ENCODE measurements around the gene SEPTIN12.
"Not testable (repeated sequence)": the region's sequence is repeated elsewhere in the genome, so short reads cannot be mapped to it uniquely, and the experiment has no call there.

The SEPTIN12 gene

DNA sequence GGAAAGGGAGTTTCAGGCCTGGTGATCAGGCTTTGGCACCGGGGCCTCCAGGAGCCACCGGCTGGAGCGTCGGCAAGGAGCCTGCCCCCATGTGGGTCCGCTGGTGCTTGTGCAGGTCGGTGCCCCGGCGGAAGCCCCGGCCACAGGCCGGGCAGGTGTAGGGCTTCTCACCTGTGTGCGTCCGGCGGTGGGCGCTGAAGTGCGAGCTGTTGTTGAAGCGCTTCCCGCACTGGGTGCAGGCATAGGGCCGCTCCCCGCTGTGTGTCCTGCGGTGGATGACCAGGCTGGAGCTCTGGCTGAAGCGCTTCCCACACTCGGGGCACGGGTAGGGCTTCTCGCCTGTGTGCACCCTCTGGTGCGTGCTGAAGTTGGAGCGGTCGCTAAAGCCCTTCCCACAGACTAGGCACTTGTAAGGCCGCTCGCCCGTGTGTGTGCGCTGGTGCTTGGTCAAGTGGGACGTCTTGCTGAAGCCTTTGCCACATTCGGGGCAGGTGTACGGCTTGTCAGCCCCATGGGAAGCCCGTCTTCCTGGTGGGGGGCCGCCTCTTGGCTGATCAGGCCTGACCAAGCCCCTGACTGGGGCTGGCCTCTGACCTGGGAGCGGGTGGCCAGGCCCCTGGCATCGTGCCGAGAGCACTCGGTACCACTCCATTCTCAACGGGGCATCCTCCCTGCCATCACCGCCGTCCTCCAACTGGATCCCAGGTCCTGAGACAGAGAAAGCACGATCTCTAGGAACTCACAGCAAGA lies 35.6 kb downstream of the SEPTIN12 start:
- DNase-seq (ENCODE audit: low spot score) = no peak

DNA sequence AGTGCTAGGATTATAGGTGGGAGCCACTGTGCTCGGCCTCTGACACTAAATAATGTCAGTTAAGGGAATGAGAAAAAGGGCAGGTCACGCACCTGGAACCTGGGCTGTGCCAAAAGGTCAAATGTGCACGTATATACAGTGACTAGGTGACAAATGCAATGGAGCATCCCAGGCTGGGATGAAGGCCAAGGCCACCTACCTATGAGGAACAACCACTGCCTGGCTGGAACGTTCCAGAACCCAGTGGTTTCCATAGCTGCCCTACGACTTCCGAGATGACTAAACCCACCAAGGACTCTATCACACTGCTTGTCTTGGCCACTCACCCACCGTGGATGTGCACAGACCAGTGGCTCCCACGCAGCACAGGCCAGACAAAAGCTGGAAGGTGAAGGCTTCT lies 37.2 kb downstream of the SEPTIN12 start:
- no peak for DNase-seq (ENCODE audit: low spot score)

DNA sequence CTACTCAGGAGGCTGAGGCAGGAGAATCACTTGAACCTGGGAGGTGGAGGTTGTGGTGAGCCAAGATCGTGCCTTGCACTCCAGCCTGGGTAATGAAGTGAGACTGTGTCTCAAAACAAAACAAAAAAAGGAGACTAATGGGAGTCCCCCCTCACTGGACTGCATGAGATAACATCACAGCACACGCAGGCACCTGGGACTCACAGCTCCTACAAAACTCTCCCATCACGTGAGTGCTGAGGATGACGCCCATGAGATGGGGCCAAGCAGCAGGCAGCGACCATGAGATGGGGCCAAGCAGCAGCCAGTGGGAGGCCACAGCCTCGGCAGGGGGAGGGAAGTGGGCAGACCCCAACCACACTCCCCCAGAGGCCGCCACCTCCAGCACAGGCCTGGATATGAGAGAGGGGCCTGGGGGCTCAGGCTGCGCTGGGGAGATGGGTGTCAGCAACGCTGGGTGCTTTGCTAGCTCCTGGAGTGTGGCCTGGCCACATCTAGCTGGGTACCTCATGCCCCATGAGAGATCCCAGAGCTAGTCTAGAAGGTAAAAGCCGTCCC lies 38.4 kb downstream of the SEPTIN12 start:
- no peak for DNase-seq (ENCODE audit: low spot score)

DNA sequence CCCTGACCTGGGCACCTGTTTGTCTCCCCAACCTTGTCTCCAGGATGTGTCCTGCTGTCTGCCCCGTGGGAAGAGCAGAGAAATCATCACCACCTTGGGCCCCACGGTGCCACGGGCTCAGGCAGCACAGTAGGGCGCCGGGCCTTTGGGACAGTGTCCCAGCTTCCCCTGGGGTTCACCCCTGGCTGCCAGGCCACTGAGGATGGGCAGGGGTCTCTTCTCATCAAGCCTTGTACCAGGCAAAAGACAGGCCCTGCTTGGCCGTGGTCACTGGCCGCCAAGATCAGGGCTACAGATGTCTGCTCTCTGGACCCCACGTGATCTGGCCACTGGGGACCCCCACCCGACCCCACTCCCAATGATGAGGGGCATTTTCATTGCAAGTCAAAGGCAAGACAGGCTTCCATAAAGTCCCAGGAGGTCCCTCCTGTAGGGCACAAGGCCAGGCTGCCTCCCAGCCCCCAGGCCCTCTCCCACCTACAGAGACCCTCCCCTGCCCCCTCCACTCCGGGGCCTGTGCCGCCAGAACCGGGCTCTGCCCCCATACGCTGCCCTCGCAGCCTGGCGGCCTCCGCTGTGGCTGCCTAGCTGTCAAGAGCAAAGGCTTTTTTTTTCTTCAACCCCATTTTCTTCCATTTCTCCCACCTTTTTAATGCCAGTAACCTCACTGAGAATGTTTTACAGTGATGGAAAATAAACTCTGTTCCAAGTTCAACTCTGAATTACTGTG lies 39.3 kb downstream of the SEPTIN12 start:
- DNase-seq (ENCODE audit: low spot score) = no peak

DNA sequence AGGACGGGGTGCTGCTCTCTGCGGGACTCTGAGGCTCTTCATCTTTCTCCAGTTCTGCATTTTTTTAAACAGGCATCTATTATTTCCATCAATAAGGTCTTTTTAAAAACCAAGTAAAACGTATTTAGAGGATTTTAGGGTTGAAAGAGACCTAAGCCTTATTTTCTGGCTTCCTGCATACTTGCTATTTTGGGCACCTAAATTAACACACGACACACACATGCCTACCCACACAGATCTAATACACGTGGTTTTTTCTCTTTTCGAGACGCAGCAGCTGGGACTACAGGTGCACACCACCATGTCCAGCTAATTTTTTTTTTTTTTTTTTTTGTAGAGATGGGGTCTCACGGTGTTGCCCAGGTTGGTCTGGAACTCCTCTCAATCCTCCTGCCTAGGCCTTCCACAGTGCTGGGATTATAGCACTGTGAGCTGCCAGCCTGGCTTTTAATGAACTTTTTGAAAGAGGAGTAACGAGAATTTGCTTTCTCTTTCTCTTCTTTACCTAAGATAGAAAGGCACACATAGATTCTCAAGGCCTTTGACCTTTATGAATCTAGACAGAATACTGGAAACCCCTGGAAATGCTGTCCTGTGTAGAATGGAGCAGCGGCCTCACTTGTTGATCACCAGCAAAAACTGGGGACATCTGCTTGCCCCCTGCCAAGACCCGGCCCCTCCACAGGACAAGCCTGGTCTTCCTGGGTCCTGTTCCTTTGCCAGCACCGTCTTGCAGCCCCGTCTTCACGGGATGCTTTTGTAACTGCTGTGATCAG lies 40.1 kb downstream of the SEPTIN12 start:
- no peak for DNase-seq (ENCODE audit: low spot score)

DNA sequence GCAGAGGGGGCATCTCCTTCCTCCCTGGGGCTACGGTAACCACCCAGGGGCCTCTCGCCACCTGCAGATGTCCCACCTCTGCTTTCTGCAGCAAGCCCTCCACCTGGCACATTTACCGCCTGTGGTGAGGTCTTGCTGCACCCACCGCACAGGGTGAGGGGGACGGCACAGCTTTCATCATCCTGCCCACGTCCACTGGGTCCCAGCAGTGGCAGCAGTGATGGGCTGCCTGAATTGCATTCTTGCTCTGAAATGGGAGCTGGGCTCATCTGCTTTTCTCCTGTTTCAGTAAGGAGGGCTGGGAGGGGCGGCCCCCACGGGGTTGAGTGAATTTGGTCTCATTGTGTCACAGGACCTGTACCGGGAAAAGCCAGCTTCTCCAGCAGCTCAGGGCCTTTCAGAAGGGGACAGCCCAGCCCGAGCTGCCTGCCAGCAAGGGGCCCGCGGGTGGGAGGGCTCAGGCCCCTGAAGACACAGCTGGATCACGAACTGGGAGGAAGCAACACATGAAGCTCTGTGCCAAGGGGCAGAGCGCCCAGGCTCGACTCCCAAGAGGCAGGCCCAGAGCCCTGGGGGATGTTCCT lies 41.1 kb downstream of the SEPTIN12 start:
- DNase-seq (ENCODE audit: low spot score) = no peak

DNA sequence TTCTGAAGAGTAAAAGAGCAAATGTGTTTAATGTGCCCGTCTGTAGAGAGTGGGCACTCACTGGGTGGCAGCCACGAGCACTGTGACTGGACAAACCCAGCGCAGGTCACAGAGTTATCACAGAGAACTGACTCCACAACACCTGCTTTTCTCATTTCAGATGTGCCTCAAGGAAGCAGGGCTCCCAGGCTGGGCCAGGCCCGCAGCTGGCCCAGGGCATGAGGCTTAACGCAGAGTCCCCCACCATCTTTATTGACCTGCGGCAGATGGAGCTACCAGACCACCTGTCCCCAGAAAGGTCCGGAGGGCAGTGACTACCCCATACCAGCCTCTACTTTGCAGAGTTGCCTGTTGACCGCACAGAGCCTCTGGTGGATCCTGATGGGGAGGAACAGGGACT lies 41.9 kb downstream of the SEPTIN12 start:
- no peak for DNase-seq (ENCODE audit: low spot score)

DNA sequence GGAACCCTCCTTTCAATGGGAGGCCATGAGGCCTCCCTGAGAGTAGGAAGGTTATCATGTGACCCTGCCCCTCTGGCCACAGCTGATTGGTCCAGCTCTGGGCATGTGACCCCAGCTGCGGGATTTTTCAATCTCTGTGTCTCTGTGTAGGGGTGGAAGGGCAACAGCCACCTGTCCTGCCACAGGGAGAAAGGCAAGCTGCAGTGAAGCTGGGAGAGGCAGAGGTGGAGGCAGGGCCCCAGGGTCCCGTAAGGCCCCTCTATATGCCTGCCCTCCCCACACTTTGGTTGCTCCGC lies 42.9 kb downstream of the SEPTIN12 start:
- DNase-seq (ENCODE audit: low spot score) = no peak

DNA sequence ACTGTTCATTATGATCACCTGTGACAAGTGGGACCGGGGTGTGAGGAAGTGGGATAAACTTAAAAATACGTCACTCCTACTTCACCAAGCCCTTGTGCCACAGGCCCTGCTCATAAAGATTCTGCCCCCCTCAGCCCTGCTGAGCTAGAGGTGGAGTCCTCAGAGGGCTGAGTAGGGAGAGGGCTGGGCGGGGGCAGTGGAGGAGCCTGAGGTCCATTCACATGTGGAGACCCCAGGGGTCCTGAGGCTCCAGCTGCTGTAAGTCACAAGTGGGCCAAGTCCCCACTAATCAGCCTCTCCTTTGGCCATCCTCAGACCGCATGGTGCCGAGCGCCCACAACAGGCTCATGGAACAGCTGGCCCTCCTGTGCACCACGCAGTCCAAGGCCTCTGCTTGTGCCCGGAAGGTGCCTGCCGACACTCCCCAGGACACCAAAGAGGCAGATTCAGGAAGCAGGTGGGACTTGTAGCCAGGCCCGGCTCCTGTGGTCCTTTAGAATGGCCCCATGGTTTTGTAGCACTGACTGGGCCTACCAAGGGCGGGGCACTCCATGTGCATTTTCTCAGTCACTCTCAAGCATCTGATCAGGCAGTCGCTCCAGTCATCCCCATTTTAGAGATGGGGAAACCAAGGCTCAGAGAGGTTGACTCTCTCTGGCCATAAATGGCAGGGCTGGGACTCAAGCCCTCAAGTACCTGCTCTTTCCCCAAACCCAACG lies 43.4 kb downstream of the SEPTIN12 start:
- DNase-seq (ENCODE audit: low spot score) = no peak

DNA sequence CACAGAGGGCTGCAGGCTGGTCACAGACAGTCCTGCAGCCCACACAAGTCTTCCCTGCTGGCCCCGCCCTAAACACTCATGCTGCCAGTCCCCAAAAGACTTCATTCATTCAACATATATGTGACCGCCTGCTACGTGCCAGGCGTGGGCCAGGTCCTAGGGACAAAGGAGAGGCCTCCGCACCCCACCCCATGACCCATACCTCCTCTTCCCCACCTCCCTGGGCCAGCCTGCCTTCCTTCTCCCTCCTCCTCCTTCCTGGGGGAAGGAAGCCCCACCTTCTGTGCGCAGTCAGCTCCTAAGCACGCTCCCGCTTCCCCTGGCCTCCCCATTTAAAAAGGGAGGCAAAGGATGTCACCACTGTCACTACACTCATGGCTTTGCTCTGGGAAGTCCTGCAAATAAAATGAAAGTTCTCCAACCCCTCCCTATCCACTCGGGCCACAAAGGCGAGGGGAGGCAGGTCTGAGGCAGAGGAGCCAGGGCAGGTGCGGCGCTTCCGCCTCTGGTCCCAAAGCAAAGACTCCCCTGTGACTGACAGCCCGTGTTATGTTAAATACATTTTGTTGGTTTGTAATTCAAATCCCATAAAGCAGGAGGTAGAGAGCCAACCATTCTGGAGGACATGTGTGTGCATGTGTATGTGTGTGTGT lies 44.8 kb downstream of the SEPTIN12 start:
- DNase-seq (ENCODE audit: low spot score) = no peak

DNA sequence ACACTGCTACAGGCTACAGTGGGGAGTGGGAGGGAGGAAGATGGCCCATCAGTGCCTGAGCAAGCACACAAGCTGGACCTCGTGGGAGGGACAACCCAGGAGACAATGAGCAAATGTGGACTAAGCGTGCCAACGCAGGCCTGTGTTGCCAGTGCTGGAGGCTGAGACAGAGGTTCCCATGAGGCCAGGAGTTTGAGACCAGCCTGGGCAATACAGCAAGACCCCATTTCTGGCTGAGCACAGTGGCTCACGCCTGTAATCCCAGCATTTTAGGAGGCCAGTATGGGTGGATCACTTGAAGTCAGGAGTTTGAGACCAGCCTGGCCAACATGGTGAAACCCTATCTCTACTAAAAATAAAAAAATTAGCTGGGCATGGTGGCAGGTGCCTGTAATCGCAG lies 49.8 kb downstream of the SEPTIN12 start:
- not testable (repeated sequence) for DNase-seq (ENCODE audit: low spot score)

DNA sequence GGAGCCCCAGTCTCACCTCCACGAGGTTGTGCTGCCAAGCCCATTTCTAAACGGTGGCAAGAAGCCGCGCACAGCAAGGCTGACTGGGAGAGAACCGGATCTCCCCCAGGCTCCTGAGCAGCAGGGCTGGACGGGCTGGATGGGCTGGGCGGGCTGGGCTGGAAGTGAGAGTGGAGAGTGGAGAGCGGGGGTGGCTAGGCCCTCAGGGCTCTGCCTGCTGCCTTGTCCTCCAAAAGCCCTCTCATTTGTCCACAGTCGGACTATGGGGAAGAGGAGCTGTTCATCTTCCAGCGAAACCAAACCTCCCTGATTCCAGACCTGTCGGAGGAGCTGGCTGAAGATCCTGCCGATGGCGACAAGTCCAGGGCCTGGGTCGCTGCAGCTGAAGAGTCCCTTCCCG lies 50.6 kb downstream of the SEPTIN12 start:
- no peak for DNase-seq (ENCODE audit: low spot score)

DNA sequence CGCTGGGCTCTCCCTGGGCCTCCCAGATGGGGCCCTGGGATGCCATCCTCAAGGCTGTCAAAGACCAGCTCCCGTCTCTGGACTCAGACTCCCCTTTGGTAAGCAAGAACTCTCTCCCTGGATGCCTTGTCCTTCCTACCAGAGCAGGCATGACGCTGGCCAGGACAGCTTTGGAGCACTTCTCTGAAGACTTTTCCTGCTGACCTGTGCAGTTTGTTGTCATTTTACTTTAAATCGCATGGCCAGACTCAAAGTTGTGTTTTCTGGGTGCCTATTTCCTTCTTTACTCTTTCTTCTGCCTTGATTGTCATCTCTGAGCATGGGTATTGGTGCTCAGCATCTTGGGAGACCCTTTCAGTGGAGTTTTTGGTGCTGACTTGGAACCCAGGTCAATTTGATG lies 51.6 kb downstream of the SEPTIN12 start:
- DNase-seq (ENCODE audit: low spot score) = no peak

DNA sequence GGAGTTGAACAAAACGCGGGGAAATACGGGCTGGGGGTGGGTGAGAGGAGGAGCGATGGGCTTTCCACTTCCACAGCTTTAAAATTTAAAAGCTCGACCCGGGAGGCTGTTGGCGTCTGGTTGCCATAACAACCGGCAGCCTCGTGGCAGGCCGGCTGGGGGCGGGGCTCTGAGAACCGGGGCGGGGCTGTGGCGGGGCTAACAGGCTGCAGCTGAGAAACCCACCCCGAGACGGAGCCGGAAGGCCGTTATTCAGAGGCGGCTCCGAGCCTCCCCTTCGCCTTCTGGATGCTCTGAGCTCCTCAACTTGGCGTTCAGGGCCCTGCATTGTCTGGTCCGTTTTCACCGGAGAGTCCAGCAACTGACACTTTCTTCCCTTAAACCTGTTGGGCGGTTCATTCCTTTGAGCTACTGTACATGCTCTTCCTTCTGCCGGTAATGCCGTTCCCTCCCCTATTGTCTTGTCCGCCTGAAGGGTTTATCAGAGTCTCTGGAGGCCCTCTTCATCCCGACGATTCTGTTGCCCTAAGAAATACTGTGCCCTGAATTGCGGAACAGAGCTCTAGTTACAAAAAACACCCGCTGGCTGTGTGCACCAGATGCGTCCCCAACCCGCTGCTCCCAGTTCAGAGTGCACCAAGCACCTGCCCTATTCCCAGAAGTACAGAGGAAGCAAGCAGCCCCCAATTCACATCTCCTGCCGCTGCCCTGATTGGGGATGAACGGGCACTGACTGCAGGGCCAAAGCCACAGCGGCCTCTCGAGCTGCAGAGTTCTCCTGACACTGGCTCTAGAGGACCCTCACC lies 53.2 kb downstream of the SEPTIN12 start:
- DNase-seq (ENCODE audit: low spot score) = peak; percentile 95

DNA sequence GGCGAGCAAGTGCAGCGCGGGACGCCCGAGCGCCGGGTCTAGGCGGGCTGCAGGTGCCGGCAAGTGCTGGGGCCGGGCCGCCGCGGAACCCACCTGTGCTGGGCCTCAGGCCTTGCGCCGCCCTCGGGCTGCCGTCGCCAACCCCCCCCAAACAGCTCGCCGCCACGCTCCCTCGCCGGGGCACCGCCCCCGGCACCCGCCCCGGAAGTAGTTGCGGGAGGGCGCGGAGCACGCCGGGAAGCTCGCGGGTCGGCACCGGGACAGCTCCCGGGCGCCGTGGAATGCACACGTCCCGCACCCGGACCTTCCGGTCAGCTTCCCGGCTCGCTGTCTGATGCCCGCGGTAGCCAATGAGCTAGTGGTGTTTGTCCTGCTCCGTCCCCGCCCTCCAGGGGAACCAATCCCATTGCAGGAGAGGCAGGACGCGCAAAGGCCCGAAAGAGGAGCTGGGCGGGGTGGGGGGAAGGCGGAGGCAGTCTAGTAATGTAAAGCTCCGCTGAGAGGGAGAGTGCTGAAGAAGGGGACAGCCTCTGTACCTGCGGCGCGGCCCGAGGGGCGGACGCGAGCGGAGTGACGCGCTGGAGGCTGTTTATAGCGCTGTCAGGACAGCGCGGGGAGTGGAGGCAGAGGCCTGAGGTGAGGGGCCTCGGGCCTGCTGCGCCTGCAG lies 53.9 kb downstream of the SEPTIN12 start, which contains the start of the genes ANKS3 and DNAAF8:
ANKS3 (minus strand) TSS at position 209 of the 667 bp plus-strand sequence. CDS start 4,122 bp downstream, outside the sequence.
DNAAF8 (plus strand) TSS at position 475 of the 667 bp plus-strand sequence. CDS start 1,978 bp downstream, outside the sequence.
- DNase-seq (ENCODE audit: low spot score) = peak; percentile 99

DNA sequence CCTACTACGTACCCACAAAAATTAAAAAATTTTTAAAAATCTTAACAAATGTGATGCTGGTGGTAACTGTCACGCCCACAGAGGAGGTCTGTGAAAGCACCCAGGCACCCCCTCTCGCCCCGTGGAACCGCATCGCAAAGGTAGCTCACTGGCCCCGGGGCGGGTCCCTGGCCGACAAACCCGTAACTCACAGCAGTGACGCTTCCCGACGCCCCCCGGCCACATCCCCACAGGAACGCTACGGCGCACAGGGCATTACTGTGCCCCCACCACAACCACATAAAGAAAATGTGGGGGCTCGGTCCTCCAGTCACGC lies 54.4 kb downstream of the SEPTIN12 start:
- DNase-seq (ENCODE audit: low spot score) = peak; percentile 21

DNA sequence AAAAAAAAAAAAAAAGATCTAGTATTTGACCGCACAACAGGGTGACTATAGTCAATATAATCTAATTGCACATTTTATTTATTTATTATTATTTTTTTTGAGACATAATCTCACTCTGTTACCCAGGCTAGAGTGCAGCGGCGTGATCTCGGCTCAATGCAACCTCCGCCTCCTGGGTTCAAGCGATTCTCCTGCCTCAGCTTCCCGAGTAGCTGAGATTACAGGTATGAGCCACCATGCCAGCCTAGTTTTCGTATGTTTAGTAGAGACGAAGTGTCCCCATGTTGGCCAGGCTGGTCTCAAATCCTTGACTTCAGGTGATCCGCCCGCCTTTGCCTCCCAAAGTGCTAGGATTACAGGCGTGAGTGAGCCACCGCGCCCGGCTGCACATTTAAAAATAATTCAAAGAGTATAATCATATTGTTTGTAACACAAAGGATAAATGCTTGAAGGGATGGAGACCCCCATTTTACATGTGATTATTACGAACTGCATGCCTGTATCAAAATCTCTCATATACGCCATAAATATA lies 54.9 kb downstream of the SEPTIN12 start:
- DNase-seq (ENCODE audit: low spot score) = no peak

DNA sequence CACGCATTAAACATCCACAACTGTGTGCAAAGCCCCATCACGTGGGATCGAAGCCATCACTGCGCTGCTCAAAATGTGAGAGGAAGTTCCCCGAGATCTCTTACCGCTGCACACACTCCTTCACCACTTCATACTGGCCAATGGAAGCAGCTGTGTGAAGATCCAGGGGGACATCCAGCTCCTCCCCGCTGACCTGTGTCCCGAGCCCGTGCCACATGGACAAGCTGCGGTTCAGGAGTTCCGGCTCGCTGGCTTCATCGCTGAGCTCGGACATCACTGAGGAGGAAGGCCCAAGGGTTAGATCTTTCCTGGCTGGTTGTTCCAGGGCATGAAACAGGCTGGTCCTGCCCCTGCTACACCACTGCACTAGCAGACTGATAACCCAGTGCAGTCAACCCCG lies 58.3 kb downstream of the SEPTIN12 start:
- no peak for DNase-seq (ENCODE audit: low spot score)

DNA sequence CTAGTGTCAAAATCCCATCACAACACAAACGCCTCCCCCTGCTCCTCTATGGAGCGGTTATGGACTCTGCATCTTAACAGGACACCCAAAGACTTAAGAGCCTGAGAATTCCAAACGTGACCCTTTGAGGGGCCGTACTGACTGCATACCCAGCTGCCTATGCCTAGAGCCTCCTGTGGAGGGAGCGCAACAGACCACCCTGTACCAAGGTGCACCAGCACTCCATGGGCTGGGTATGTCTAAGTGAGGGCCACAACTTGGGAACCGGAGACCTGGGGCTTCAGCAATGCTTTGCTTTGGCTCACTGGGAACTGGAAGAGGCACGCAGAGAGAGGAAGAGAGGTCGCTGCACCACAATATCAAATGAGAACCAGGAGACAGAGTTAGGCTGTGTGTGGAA lies 59.5 kb downstream of the SEPTIN12 start:
- no peak for DNase-seq (ENCODE audit: low spot score)
